Activated T-cell treated with anti-CD3 and anti-CD28 coated beads, Interleukin-2, amount 50 U/mL, for 72 hours (primary cell): ENCODE measurements around the gene ANO2. TPM values are rescaled to one million over a fixed set of nuclear protein-coding genes. Genes with fewer than 3 reads are reported as not detected.

Experiments used
- ATAC-seq, 2 donors: fragments of 150-1000 bp; cut with Tn5 transposase; replicated peaks in 1 of 2; 2 replicates each; pipeline ENCODE4 v1.10.0; 2021; ENCODE audit warnings: moderate library complexity in 2 of 2, mild to moderate bottlenecking in 1 of 2
- DNase-seq, 2 donors: peaks; one replicate each; pipeline ENCODE4 v3.0.0; 2021 to 2022; ENCODE audit warnings: mixed read lengths in 1 of 2
- H3K27ac Mint-ChIP-seq: one replicate; pipeline ENCODE4 v1.8.0; 2022; ENCODE audit warnings: mild to moderate bottlenecking, moderate library complexity, mixed read lengths
- H3K27me3 Mint-ChIP-seq: one replicate; pipeline ENCODE4 v1.8.0; 2022; ENCODE audit warnings: low read depth, mixed read lengths
- H3K36me3 Mint-ChIP-seq, 2 donors: one replicate each; pipeline ENCODE4 v1.8.0; 2022; ENCODE audit warnings: mixed read lengths in 2 of 2, mild to moderate bottlenecking in 1 of 2; ENCODE audit not compliant: insufficient read depth in 2 of 2
- H3K4me1 Mint-ChIP-seq: one replicate; pipeline ENCODE4 v1.8.0; 2022; ENCODE audit warnings: low read depth, mixed read lengths
- H3K4me3 Mint-ChIP-seq, 2 donors: one replicate each; pipeline ENCODE4 v1.8.0; 2022; ENCODE audit warnings: mild to moderate bottlenecking in 2 of 2, mixed read lengths in 2 of 2, moderate library complexity in 2 of 2
- H3K9me3 Mint-ChIP-seq, 2 donors: one replicate each; pipeline ENCODE4 v1.8.0; 2022; ENCODE audit warnings: mixed read lengths in 2 of 2
- total RNA-seq, 2 donors: library from RNA; stranded (reverse); gene quantifications; one replicate each; pipeline ENCODE4 v1.2.3, GENCODE V29; 2022

The ANO2 gene
- total RNA-seq, 2 donors from 2014 or later, result not detected

- Mint-ChIP-seq H3K27ac (no peak overlapping the region), H3K4me3 (no peak overlapping the region), H3K4me1 (no peaks in the 10 kb centered on the region), H3K36me3 (no peaks in the 10 kb centered on the region), H3K9me3 (no peaks in the 10 kb centered on the region), H3K27me3 (no peaks in the 10 kb centered on the region)
- DNase-seq (no peak), ATAC-seq (no peak)
Observed at GRCh38 chr12:5720381-5721005, 224.6 kb downstream of the ANO2 start.

GRCh38 chr12:5718680-5719079 lies 226.4 kb downstream of the ANO2 start:
- no peak overlapping the region for H3K4me3 Mint-ChIP-seq
- H3K36me3 Mint-ChIP-seq, result no peaks in the 10 kb centered on the region
- H3K9me3 Mint-ChIP-seq, result no peaks in the 10 kb centered on the region
- ATAC-seq (no peak), DNase-seq (no peak)
- no peaks in the 10 kb centered on the region for H3K4me1 Mint-ChIP-seq
- H3K27me3 Mint-ChIP-seq, result no peaks in the 10 kb centered on the region
- no peak overlapping the region for H3K27ac Mint-ChIP-seq

- no peak overlapping the region for H3K4me3 Mint-ChIP-seq
- H3K9me3 Mint-ChIP-seq, result no peaks in the 10 kb centered on the region
- no peak overlapping the region for H3K27ac Mint-ChIP-seq
- no peaks in the 10 kb centered on the region for H3K36me3 Mint-ChIP-seq
- no peak for DNase-seq
- no peaks in the 10 kb centered on the region for H3K4me1 Mint-ChIP-seq
- no peaks in the 10 kb centered on the region for H3K27me3 Mint-ChIP-seq
- ATAC-seq, result no peak
Observed at GRCh38 chr12:5718073-5718472, 227.0 kb downstream of the ANO2 start.

- no peak overlapping the region for H3K27ac Mint-ChIP-seq
- no peaks in the 10 kb centered on the region for H3K4me1 Mint-ChIP-seq
- DNase-seq, result no peak
Observed at GRCh38 chr12:5716976-5717375, 228.1 kb downstream of the ANO2 start.

GRCh38 chr12:5716201-5716600 lies 228.9 kb downstream of the ANO2 start:
- H3K27me3 Mint-ChIP-seq, result no peaks in the 10 kb centered on the region
- ATAC-seq, result no peak
- no peaks in the 10 kb centered on the region for H3K36me3 Mint-ChIP-seq
- DNase-seq, result no peak
- H3K4me3 Mint-ChIP-seq, result no peak overlapping the region
- H3K27ac Mint-ChIP-seq, result no peak overlapping the region
- H3K9me3 Mint-ChIP-seq, result no peaks in the 10 kb centered on the region
- no peaks in the 10 kb centered on the region for H3K4me1 Mint-ChIP-seq

More at GRCh38 chr12:5716976-5717375, 228.1 kb downstream of the ANO2 start:
- H3K36me3 Mint-ChIP-seq, result no peaks in the 10 kb centered on the region
- no peak for ATAC-seq
- no peak overlapping the region for H3K4me3 Mint-ChIP-seq
- H3K27me3 Mint-ChIP-seq, result no peaks in the 10 kb centered on the region
- H3K9me3 Mint-ChIP-seq, result no peaks in the 10 kb centered on the region

GRCh38 chr12:5715021-5715420 lies 230.0 kb downstream of the ANO2 start:
- Mint-ChIP-seq H3K4me1 (no peaks in the 10 kb centered on the region), H3K27me3 (no peaks in the 10 kb centered on the region), H3K36me3 (no peaks in the 10 kb centered on the region), H3K9me3 (no peaks in the 10 kb centered on the region), H3K27ac (no peak overlapping the region), H3K4me3 (no peak overlapping the region)
- DNase-seq (no peak), ATAC-seq (no peak)

GRCh38 chr12:5713599-5714081 lies 231.4 kb downstream of the ANO2 start:
- DNase-seq (no peak), ATAC-seq (no peak)
- Mint-ChIP-seq H3K4me1 (no peaks in the 10 kb centered on the region), H3K27me3 (no peaks in the 10 kb centered on the region), H3K9me3 (no peaks in the 10 kb centered on the region), H3K4me3 (no peak overlapping the region), H3K27ac (no peak overlapping the region), H3K36me3 (no peaks in the 10 kb centered on the region)

GRCh38 chr12:5710260-5710878 lies 234.7 kb downstream of the ANO2 start:
- no peak for ATAC-seq
- H3K9me3 Mint-ChIP-seq, result no peaks in the 10 kb centered on the region
- no peak overlapping the region for H3K4me3 Mint-ChIP-seq

GRCh38 chr12:5708371-5708770 lies 236.7 kb downstream of the ANO2 start:
- no peaks in the 10 kb centered on the region for H3K4me1 Mint-ChIP-seq
- DNase-seq, result no peak
- no peak overlapping the region for H3K4me3 Mint-ChIP-seq
- no peaks in the 10 kb centered on the region for H3K36me3 Mint-ChIP-seq
- no peak overlapping the region for H3K27ac Mint-ChIP-seq
- no peak for ATAC-seq
- no peaks in the 10 kb centered on the region for H3K9me3 Mint-ChIP-seq
- H3K27me3 Mint-ChIP-seq, result peaks cover 8% of the 10 kb centered on the region

More at GRCh38 chr12:5710260-5710878, 234.7 kb downstream of the ANO2 start:
- Mint-ChIP-seq H3K4me1 (no peaks in the 10 kb centered on the region), H3K36me3 (no peaks in the 10 kb centered on the region), H3K27ac (no peak overlapping the region), H3K27me3 (peaks cover 8% of the 10 kb centered on the region)
- no peak for DNase-seq

GRCh38 chr12:5706247-5706646 lies 238.8 kb downstream of the ANO2 start:
- ATAC-seq (no peak), DNase-seq (no peak)
- H3K27me3 Mint-ChIP-seq, result peaks cover 21% of the 10 kb centered on the region
- H3K4me3 Mint-ChIP-seq, result no peak overlapping the region
- no peak overlapping the region for H3K27ac Mint-ChIP-seq
- H3K36me3 Mint-ChIP-seq, result no peaks in the 10 kb centered on the region
- H3K9me3 Mint-ChIP-seq, result peaks cover 0 to 2% of the 10 kb centered on the region in 2 donors
- H3K4me1 Mint-ChIP-seq, result no peaks in the 10 kb centered on the region

GRCh38 chr12:5705791-5706190 lies 239.3 kb downstream of the ANO2 start:
- H3K27ac Mint-ChIP-seq, result no peak overlapping the region
- H3K27me3 Mint-ChIP-seq, result peaks cover 21% of the 10 kb centered on the region
- H3K4me3 Mint-ChIP-seq, result no peak overlapping the region
- H3K9me3 Mint-ChIP-seq, result peaks cover 0 to 2% of the 10 kb centered on the region in 2 donors
- no peaks in the 10 kb centered on the region for H3K36me3 Mint-ChIP-seq
- no peaks in the 10 kb centered on the region for H3K4me1 Mint-ChIP-seq
- DNase-seq, result no peak
- no peak for ATAC-seq

- Mint-ChIP-seq H3K27me3 (peaks cover 8% of the 10 kb centered on the region), H3K4me3 (no peak overlapping the region), H3K27ac (no peak overlapping the region), H3K9me3 (no peaks in the 10 kb centered on the region), H3K36me3 (peaks cover 0 to 5% of the 10 kb centered on the region in 2 donors), H3K4me1 (no peaks in the 10 kb centered on the region)
- DNase-seq, result no peak
- no peak for ATAC-seq
Observed at GRCh38 chr12:5694759-5695409, 250.2 kb downstream of the ANO2 start.

GRCh38 chr12:5692850-5693249 lies 252.2 kb downstream of the ANO2 start:
- Mint-ChIP-seq H3K27ac (no peak overlapping the region), H3K36me3 (peaks cover 0 to 5% of the 10 kb centered on the region in 2 donors), H3K27me3 (peaks cover 8% of the 10 kb centered on the region), H3K9me3 (no peaks in the 10 kb centered on the region), H3K4me1 (no peaks in the 10 kb centered on the region), H3K4me3 (no peak overlapping the region)
- DNase-seq, result no peak
- no peak for ATAC-seq
